GM18517 (cell line): Measurements from ENCODE around the gene ABAT.
A peak's percentile ranks its signal among the peaks of the same experiment; 100 is the strongest.

Experiments
- ATAC-seq: cut with Tn5 transposase; IDR thresholded peaks from one replicate; pipeline ENCODE4 v1.9.1; 2021; ENCODE audit warnings: mild to moderate bottlenecking, moderate library complexity; ENCODE audit not compliant: unreplicated experiment

The ABAT gene

GRCh38 chr16:8674413-8675022, at the start of gene ABAT:
TSS of gene ABAT (plus strand) at chr16:8674617. CDS start at chr16:8735740, 61,123 bp downstream.
- ATAC-seq = peak; percentile 94

DNA sequence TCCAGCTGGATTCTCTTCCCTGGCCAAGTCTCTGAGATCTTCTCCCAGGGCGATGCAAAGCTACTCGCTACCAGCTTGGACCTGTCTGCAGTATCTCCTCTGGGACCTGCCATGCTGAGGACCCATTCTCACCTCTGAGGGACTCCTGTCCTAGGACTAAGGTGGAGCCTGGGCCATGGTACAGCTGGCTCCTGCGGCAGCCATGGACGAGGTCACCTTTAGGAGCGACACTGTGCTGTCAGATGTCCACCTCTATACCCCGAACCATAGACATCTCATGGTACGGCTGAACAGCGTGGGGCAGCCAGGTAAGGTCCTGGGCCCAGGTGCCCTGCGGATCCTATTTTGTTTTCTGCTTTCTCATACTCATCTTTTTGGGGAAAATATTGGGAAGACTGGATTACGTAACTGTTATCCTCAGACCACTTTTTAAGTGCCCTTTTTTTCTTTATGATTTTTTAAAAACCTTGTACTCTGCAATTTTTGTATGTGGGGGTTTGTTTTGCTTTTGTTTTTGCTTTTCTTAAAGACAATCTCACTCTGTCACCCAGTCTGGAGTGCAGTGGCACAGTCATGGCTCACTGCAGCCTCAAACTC, 48.8 kb upstream of the ABAT start:
- no peak for ATAC-seq

DNA sequence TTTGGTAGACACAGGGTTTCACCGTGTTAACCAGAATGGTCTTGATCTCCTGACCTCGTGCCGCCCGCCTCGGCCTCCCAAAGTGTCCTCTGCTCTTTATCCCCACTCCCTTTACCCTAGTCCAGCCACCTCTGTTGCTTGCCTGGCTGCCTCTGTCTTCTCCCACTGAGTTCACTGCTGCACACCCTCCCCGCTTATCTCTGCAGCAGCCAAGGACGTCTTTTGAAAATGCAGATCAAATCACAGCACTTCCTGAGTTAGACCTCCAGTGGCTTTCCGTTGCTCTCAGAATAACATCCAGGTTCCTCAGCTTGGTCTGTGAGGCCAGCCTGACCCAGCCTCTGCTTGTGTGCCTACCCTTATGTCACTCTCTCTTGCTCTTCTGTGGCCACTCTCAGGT, 47.5 kb upstream of the ABAT start:
- ATAC-seq = no peak

DNA sequence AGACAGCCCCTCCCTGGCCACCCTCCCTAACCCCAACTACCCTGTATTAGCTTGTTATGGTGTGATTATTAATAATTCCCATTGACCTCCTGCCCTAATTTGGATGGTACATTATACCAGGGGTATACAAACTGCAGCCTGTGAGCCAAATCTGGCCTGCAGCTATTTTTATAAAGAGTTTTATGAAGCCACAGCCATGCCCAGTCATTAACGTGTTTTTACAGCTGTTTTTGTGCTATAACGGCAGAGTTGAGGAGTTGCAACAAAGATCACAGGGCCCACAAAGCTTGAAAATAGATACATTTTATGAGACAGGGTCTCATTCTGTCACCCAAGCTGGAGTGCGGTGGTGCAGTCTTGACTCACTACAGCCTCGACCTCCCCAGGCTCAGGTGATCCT, 47.0 kb upstream of the ABAT start:
- ATAC-seq = no peak

GRCh38 chr16:8628981-8629725, 45.3 kb upstream of the ABAT start:
- no peak for ATAC-seq

- ATAC-seq = no peak
Measured at GRCh38 chr16:8630255-8630953, 44.0 kb upstream of the ABAT start.

DNA sequence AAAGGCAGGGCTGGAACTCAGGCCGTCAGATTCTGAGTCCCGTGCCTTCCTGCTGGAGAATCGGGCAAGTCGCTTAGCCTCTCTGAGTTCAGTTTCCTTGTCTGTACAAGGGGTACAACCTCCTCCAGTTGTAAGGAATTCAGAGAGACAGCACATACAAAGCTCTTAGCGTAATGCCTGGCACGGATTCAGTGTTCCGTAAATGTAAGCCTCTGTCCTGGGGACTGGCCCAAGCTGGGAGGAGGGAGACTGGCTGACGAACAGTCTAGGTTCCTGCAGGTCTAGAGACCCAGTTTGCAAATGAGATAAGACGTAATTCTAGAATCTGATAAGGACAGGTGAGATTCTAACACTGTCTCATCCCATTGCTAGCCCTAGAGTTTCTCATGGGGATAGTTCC, 43.0 kb upstream of the ABAT start:
- no peak for ATAC-seq

DNA sequence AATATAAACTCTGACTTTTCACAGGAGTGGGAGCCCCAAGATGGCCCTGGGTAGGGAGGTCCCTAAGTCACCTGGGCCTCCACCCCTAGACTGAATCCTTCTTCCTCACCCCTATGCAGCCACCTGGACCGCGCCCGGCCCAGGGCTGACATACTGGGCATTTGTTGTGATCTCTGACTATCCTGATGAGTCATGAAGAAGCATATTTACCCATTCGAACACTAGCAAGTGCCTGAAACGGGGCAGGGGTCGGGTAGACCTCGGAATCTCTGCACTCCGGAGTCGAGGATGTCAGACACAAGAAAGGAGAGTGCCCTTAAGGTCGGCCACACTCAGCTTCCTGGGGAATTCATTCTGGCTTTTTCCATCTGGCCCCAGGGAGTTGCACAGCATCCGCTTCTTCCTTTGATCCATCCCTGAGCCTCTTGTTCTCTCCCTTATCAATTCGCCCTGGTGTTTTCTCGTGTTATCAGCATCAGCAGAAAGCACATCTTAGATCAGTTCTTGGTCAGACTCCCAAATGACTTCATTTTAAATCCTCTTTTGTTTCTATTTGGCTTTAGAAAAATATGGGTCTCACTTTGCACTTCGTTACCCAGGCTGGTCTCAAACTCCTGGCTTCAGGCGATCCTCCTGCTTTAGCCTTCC, 42.5 kb upstream of the ABAT start:
- no peak for ATAC-seq

DNA sequence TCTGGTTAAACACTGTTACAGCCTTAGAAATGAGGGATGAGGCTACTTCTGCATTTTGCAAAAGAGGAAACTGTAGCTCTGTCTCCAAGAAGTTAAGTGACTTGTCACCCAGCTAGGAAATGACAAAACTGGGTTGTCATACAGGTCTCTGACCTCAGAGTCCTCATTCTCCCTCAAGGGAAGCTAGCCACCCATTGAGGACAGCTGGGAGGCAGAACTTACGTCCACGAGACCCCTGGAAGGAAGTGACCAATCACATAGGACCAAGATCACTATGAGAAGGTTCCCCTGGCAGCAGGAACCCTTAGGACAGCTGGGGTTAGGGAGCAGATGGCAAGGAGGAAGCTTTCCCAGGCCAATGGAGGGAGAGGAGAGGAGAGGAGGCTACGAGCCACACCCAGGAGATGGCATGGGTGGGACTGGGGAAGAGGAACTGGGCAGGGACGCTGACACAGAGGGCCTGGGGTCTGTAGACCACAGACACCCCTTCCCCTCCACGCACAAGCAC, 41.7 kb upstream of the ABAT start:
- no peak for ATAC-seq

GRCh38 chr16:8634991-8635736, 39.3 kb upstream of the ABAT start:
- no peak for ATAC-seq

GRCh38 chr16:8639694-8640093, 34.7 kb upstream of the ABAT start:
- no peak for ATAC-seq

- ATAC-seq = no peak
Measured at GRCh38 chr16:8641671-8642070, 32.7 kb upstream of the ABAT start.

GRCh38 chr16:8642146-8642545, 32.3 kb upstream of the ABAT start:
- no peak for ATAC-seq

- no peak for ATAC-seq
Measured at GRCh38 chr16:8644211-8645140, 29.9 kb upstream of the ABAT start.

DNA sequence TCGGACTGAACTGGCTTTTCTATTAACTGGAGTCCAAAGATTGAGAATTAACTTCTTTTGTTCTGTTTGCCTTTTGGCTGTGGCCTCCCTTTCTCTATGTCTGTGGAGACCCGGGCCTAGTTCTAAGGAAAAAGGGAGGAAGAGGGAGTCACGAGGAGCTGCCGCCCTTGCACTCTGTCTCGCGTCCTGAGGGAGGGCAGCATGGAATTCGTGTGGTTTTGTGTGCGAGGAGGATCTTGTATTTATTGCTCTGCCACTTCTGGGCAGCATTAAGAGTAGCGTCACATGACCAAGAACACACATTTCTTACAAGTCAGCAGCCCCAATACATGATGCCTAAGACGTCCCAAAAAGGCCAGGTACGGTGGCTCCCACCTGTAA, 29.3 kb upstream of the ABAT start:
- ATAC-seq = no peak

- no peak for ATAC-seq
Measured at GRCh38 chr16:8645831-8646230, 28.6 kb upstream of the ABAT start.

DNA sequence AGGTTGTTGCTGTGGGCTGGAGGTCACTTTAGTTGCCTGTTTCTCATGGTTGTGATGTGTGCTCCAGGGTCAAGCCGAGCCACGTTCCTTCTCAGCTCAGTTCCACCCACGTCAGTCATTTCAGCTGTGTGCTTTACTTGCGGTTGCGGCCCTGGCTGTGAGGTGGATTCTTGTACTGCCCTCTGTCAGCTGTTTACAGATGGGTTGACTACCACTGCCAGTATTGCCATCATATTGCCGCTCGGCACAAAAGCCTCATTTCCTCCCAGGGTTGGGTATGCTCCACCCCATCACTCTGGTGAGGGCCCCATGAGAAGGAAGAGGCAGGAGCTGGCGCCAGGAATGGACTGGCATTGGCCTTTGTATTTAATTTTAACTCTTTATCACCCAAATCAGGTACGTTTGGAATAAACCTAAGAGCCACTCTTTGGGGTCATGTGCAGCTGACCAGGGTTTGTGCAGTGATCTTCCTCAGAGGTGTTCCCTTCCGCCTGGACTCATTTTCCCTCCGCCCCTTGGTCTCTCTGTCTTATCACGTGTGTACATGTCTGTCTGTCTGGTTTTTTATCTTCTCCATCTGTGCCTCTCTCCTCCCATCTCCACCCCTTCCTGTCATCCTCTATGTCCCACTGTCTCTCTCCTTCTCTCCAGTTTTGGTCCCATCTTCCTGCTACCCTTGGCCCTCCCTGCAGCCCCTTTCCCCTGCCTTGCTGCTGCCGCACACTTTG, 27.9 kb upstream of the ABAT start:
- ATAC-seq = no peak

DNA sequence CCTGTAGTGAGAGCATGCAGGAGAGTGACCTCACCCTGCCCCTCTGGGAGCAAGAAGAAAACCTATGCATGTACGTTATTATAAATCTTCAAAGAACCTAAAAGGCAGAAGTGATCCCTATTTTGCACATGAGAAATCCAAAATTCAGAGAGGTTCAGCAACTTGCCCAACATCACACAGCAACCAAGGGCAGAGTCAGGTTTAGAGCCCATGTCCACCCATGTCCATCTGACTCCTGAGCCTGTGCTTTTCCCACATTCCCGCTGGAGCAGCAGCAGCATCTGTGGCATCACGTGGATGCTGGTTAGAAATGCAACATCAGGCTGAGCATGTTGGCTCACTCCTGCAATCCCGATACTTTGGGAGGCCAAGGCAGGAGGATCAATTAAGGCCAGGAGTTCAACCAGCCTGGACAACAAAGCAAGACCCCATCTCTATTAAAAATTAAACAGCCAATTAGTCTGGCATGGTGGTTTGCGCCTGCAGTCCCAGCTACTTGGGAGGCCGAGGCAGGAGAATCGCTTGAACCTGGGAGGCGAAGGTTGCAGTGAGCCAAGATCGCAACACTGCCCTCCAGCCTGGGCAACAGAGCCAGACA, 26.6 kb upstream of the ABAT start:
- no peak for ATAC-seq
